Panc1 (cell line): ENCODE measurements around the gene DLGAP1.

Experiments
- POLR2AphosphoS5 ChIP-seq: IDR thresholded peaks from 2 replicates; pipeline ENCODE4 v1.6.1; 2012; ENCODE audit warnings: mild to moderate bottlenecking, low read depth, low read length, moderate library complexity
- TF ChIP-seq, protein P1 (sequence below): fragments of 450-650 bp; IDR thresholded peaks from 2 replicates; pipeline ENCODE4 v1.5.1; 2017; ENCODE audit warnings: mild to moderate bottlenecking
- TF ChIP-seq, protein P2 (sequence below), 2 experiments: IDR thresholded peaks; 2 replicates each; pipeline ENCODE4 v1.6.1; 2011 to 2012; ENCODE audit warnings: low read depth in 2 of 2, control low read depth in 1 of 2, low read length in 1 of 2, mild to moderate bottlenecking in 1 of 2, moderate library complexity in 1 of 2; ENCODE audit not compliant: insufficient read depth in 1 of 2

DNA sequence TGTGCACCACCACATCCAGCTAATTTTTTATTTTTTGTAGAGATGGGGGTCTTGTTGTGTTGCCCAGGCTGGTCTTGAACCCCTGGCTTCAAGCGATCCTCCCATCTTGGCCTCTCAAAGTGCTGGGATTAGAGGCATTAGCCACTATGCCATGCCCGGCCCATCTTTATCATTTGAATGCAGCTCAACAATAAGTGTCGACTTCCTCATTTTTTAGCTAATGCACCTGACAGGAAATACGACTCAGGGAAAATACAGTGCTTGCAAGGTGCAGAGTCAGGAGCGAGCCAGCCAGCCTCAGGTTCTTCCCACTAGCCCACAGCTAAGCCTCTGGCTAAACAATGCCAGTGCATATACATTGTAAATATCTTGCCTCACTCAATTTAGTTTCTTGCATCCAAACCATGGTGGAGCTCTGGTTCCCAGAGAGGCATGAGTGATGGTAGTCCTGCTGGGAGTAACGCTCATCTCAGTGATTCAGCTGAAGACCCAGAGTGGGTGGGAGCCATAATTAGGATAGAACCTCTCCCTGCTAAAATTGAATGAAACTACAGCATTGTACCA lies 870.1 kb downstream of the DLGAP1 start:
- TF ChIP-seq, protein P1, sequence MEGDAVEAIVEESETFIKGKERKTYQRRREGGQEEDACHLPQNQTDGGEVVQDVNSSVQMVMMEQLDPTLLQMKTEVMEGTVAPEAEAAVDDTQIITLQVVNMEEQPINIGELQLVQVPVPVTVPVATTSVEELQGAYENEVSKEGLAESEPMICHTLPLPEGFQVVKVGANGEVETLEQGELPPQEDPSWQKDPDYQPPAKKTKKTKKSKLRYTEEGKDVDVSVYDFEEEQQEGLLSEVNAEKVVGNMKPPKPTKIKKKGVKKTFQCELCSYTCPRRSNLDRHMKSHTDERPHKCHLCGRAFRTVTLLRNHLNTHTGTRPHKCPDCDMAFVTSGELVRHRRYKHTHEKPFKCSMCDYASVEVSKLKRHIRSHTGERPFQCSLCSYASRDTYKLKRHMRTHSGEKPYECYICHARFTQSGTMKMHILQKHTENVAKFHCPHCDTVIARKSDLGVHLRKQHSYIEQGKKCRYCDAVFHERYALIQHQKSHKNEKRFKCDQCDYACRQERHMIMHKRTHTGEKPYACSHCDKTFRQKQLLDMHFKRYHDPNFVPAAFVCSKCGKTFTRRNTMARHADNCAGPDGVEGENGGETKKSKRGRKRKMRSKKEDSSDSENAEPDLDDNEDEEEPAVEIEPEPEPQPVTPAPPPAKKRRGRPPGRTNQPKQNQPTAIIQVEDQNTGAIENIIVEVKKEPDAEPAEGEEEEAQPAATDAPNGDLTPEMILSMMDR = no peak
- no peak for TF ChIP-seq POLR2AphosphoS5
- TF ChIP-seq, protein P2, sequence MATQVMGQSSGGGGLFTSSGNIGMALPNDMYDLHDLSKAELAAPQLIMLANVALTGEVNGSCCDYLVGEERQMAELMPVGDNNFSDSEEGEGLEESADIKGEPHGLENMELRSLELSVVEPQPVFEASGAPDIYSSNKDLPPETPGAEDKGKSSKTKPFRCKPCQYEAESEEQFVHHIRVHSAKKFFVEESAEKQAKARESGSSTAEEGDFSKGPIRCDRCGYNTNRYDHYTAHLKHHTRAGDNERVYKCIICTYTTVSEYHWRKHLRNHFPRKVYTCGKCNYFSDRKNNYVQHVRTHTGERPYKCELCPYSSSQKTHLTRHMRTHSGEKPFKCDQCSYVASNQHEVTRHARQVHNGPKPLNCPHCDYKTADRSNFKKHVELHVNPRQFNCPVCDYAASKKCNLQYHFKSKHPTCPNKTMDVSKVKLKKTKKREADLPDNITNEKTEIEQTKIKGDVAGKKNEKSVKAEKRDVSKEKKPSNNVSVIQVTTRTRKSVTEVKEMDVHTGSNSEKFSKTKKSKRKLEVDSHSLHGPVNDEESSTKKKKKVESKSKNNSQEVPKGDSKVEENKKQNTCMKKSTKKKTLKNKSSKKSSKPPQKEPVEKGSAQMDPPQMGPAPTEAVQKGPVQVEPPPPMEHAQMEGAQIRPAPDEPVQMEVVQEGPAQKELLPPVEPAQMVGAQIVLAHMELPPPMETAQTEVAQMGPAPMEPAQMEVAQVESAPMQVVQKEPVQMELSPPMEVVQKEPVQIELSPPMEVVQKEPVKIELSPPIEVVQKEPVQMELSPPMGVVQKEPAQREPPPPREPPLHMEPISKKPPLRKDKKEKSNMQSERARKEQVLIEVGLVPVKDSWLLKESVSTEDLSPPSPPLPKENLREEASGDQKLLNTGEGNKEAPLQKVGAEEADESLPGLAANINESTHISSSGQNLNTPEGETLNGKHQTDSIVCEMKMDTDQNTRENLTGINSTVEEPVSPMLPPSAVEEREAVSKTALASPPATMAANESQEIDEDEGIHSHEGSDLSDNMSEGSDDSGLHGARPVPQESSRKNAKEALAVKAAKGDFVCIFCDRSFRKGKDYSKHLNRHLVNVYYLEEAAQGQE (IDR thresholded peaks at IDR 0.05; ENCODE audit: insufficient read depth in 1 of 2, low read depth in 2 of 2, low read length in 1 of 2) = no peak
